Brain microvascular endothelial cell (primary cell): ENCODE measurements around the gene ADAMTSL2.

Source experiments
- DNase-seq: peaks from one replicate; pipeline ENCODE4 v3.0.0-alpha.2; 2020
- H3K27ac ChIP-seq: fragments of 250-450 bp; sonication (Bioruptor Pico); 2 replicates; pipeline ENCODE4 v1.5.1; 2020; ENCODE audit warnings: mild to moderate bottlenecking, moderate library complexity
- H3K27me3 ChIP-seq: fragments of 250-450 bp; sonication (Bioruptor Pico); replicated peaks from 2 replicates; pipeline ENCODE4 v1.5.1; 2020; ENCODE audit warnings: mild to moderate bottlenecking
- H3K36me3 ChIP-seq: fragments of 250-450 bp; sonication (Bioruptor Pico); replicated peaks from 2 replicates; pipeline ENCODE4 v1.5.1; 2020; ENCODE audit warnings: mild to moderate bottlenecking
- H3K4me3 ChIP-seq: 2 replicates; pipeline ENCODE4 v1.5.1; 2011; ENCODE audit warnings: low read depth, mild to moderate bottlenecking, control low read depth, low read length, moderate library complexity
- in situ Hi-C: cut with HindIII; loops from 2 replicates; pipeline ENCODE4 v1.10.0; 2017; ENCODE audit warnings: low sequenced_read_pairs, low pct_ligation_motif_present
- TF ChIP-seq, protein P1 (sequence below): IDR thresholded peaks from 2 replicates; pipeline ENCODE4 v1.5.1; 2011; ENCODE audit warnings: low read depth, mild to moderate bottlenecking, moderate library complexity, low read length, control low read depth, inconsistent platforms; ENCODE audit errors: missing control alignments

ADAMTSL2 gene

DNA sequence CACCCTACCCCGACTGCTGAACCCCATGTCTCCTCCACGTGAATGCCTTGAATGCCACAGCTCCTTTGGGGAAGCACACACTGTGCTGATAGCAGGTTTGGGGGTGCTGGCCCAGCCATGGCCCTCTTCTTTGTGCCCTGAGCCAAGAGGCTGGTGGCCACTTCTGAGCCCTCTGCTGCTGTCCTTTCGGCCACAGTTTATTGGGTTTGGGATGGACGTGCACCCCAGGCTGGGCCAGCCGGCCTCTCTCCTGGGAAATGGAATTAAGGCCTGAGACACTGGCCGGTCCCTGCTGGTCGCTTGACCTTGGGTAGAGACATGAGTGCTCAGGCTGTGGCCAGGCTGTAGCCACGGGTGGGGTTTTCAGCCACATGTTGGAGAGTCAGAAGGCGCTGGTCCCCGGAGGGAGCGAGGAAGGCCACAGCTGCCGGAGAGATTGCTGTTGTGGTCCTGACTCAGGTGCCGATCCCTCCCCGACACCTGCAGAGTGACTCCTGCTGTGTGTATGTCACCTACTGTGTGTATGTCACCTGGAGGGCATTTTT is 48.1 kb downstream of the ADAMTSL2 start:
- H3K4me3 ChIP-seq = no peak overlapping the region
- TF ChIP-seq, protein P1, sequence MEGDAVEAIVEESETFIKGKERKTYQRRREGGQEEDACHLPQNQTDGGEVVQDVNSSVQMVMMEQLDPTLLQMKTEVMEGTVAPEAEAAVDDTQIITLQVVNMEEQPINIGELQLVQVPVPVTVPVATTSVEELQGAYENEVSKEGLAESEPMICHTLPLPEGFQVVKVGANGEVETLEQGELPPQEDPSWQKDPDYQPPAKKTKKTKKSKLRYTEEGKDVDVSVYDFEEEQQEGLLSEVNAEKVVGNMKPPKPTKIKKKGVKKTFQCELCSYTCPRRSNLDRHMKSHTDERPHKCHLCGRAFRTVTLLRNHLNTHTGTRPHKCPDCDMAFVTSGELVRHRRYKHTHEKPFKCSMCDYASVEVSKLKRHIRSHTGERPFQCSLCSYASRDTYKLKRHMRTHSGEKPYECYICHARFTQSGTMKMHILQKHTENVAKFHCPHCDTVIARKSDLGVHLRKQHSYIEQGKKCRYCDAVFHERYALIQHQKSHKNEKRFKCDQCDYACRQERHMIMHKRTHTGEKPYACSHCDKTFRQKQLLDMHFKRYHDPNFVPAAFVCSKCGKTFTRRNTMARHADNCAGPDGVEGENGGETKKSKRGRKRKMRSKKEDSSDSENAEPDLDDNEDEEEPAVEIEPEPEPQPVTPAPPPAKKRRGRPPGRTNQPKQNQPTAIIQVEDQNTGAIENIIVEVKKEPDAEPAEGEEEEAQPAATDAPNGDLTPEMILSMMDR = no peak
- in situ Hi-C loops = no loop called here
- DNase-seq = no peak
- H3K27ac ChIP-seq = no peak overlapping the region
- peaks cover 22% of the 10 kb centered on the region for H3K27me3 ChIP-seq
- H3K36me3 ChIP-seq = no peaks in the 10 kb centered on the region

DNA sequence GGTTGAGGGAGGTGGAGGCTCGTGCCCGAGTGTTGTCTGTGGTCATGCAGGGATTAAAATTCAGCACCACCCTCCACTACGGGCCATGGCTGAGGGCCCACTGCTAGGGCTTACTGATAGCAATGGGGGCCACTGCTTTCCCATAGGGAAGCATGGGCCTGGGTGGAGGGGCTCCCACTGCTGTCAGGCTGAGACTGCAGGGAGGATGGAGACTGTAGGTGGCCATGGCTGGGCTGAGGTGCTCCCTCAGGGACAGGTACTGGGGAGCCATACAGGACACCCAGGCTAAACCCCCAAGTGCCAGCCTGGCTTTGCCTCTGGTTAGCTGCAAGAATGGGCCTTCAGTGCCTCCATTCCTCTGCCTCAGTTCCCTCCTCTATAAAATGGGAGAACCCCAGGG is 48.6 kb downstream of the ADAMTSL2 start:
- no peaks in the 10 kb centered on the region for H3K36me3 ChIP-seq
- peaks cover 22% of the 10 kb centered on the region for H3K27me3 ChIP-seq
- TF ChIP-seq, protein P1 = no peak
- H3K4me3 ChIP-seq = no peak overlapping the region
- H3K27ac ChIP-seq = no peak overlapping the region
- DNase-seq = no peak
- in situ Hi-C loops = no loop called here

DNA sequence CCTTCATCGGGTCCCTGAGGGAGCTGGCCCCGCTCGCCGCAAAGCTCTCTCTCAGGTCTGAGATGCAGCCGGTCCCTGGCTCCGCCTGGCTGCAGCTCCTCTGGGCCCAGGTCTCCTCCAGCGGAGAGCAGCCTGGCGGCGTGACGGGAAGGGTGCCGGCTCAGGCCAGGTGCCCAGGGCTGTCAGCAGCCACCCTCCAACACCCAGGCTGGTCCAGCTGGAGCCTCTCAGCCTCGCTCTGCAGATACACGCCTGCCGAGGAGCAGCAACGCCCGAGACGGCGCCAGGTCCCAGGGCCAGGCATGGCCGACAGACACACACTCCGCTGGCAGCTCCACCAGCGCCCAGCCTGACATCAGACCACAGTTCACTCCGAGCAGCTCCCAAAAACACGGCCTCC is 49.1 kb downstream of the ADAMTSL2 start:
- peaks cover 22% of the 10 kb centered on the region for H3K27me3 ChIP-seq
- H3K4me3 ChIP-seq = no peak overlapping the region
- TF ChIP-seq, protein P1 = no peak
- in situ Hi-C loops = no loop called here
- DNase-seq = no peak
- H3K27ac ChIP-seq = no peak overlapping the region
- no peaks in the 10 kb centered on the region for H3K36me3 ChIP-seq

DNA sequence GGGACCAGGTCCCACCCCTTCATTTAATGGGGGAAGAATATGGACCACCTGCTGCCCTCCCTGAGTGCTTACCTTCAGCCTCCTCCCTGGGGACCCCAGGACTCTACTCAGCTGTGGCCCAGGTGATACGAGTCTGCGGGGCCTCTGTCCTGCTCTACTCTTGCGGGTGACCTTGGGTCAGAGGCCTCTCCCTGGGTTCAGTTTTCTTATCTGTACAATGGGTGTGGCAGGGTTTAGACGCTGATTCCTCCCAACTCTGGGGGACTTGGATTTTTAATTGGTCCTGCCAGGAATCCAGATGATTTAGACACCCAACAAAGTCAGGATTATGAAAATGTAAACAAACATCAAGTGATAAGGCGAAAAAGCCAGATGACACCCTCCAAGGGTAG is 49.7 kb downstream of the ADAMTSL2 start:
- in situ Hi-C loops = no loop called here
- TF ChIP-seq, protein P1 = no peak
- no peak for DNase-seq
- Histone ChIP-seq H3K27me3 (peaks cover 22% of the 10 kb centered on the region), H3K36me3 (no peaks in the 10 kb centered on the region), H3K4me3 (no peak overlapping the region), H3K27ac (no peak overlapping the region)

DNA sequence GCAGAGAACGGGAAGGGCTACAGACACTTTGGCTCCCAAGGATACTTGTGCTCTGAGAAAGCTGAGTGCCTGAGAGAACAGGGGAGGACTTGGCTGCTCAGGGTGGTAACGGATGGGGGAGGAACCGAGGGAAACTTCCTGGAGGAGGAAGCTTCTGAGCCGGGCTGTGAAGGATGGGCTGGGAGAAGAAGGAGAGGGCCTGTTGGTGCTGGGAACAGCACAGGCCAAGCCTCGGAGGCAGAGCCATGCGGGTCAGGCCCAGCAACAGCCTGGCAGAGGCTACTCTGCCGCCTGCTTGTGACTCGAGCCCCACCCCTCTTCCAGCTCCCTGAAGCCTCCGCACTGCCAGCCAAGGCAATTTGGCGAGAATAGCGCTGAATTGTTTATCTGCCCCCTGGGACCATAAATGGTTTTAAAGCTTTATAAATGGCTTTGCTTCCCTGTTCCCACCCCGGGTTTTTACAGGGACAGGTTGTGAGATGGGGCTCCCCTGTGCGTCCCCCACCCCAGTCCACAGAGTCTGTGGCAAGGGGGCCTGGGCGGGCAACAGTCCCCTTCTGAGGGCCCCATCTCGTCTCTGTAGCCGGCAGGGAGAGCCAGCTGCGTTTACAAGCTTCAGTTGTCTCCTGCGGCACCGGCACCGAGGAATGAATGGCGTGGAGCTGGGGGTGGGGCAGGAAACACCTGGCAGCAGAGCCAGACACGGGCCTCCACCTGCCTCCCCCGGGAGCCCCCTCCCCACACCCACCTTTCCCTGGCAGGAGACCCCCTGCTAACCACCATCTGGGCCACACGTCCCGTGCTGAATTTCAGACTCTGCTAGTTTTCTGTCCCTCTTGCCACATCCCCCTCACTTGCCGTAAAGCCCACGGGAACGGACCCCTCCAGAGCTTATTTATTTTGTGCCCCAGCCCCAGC is 50.3 kb downstream of the ADAMTSL2 start:
- no peak for DNase-seq
- Histone ChIP-seq H3K4me3 (no peak overlapping the region), H3K27ac (no peak overlapping the region), H3K27me3 (peaks cover 22% of the 10 kb centered on the region), H3K36me3 (no peaks in the 10 kb centered on the region)
- in situ Hi-C loops = no loop called here
- TF ChIP-seq, protein P1 = no peak
